Right lobe of liver (tissue), 6 donors: ENCODE measurements around the gene TSHZ3. TPM values are rescaled to one million over a fixed set of nuclear protein-coding genes. Genes with fewer than 3 reads are reported as not detected.

Experiments
- ATAC-seq, 4 donors: fragments of 200-7000 bp; cut with Tn5 transposase; one replicate each; pipeline ENCODE4 v1.9.1; 2020; ENCODE audit warnings: mild to moderate bottlenecking in 4 of 4, moderate library complexity in 4 of 4
- DNase-seq, 3 donors: peaks; one replicate each; pipeline ENCODE4 v3.0.0-alpha.2; 2020
- H3K27ac ChIP-seq, 3 donors: fragments of 200-600 bp; one replicate each; pipeline ENCODE4 v1.8.0; 2022
- H3K27me3 ChIP-seq, 2 donors: fragments of 200-600 bp; one replicate each; pipeline ENCODE4 v1.8.0; 2022
- H3K36me3 ChIP-seq, 4 donors: fragments of 200-600 bp; sonication (generic) in 1 of 4; one replicate each; pipeline versions ENCODE4 v1.5.1 to v1.8.0; 2017 to 2022; ENCODE audit warnings: control low read depth in 1 of 4
- H3K4me1 ChIP-seq, 4 donors: fragments of 200-600 bp; sonication (generic) in 1 of 4; one replicate each; pipeline versions ENCODE4 v1.5.1 to v1.8.0; 2017 to 2022; ENCODE audit warnings: control low read depth in 1 of 4
- H3K4me3 ChIP-seq, 3 donors: fragments of 200-600 bp; one replicate each; pipeline ENCODE4 v1.8.0; 2022
- H3K9me3 ChIP-seq, 4 donors: fragments of 200-600 bp; sonication (generic) in 1 of 4; one replicate each; pipeline versions ENCODE4 v1.5.1 to v1.8.0; 2017 to 2022; ENCODE audit warnings: control low read depth in 1 of 4
- POLR2A ChIP-seq: fragments of 450-650 bp; IDR thresholded peaks from one replicate; pipeline ENCODE4 v1.6.1; 2017; ENCODE audit warnings: antibody characterized with exemption, mild to moderate bottlenecking
- WGBS: methylation state at CpG from one replicate; pipeline ENCODE4 v1.1.6; 2018; ENCODE audit warnings: low coverage, low lambda C conversion rate; ENCODE audit not compliant: insufficient coverage; ENCODE audit errors: missing lambda C conversion rate; 5-methylcytosine and 5-hydroxymethylcytosine counted together
- intact Hi-C, 2 donors: fragments of 100-400 bp; cut with DNase I; formaldehyde crosslinking; loops; one replicate each; pipeline versions ENCODE4 v1.11.2 to v1.14.1; 2022
- total RNA-seq, 6 experiments: library from RNA; depleted of rRNA in 2 of 6; stranded (reverse); fragments of >200 nt in 2 of 6; fragmentation: NEBNext Ultra II Directional in 3 of 6; extraction: Animal tissue kit (Norgen Biotek cat#: 25700) in 3 of 6; gene quantifications; one replicate each; pipeline versions ENCODE4 v1.1.0 to v1.2.4, GENCODE V29; 2016 to 2023
- TF ChIP-seq, protein P1 (sequence below), 4 donors: fragments of 200-600 bp in 3 of 4; fragments of 450-650 bp in 1 of 4; IDR thresholded peaks; one replicate each; pipeline versions ENCODE4 v1.5.1 to v1.8.0; 2016 to 2022; ENCODE audit warnings: antibody characterized with exemption in 4 of 4, mild to moderate bottlenecking in 2 of 4
- donor health status: DM: no; HTN: yes; CAD: no.
- donor health status: DM: no; HTN: no; CAD: no.
- donor health status: DM: no; HTN: no; CAD: no.
- donor health status: DM: no; HTN: yes; CAD: no.
- donor health status: DM: no; HTN: yes; CAD: no.

The TSHZ3 gene
- total RNA-seq, 6 experiments from 2014 or later, result 1.2 to 1.6 (median 1.3) TPM

DNA sequence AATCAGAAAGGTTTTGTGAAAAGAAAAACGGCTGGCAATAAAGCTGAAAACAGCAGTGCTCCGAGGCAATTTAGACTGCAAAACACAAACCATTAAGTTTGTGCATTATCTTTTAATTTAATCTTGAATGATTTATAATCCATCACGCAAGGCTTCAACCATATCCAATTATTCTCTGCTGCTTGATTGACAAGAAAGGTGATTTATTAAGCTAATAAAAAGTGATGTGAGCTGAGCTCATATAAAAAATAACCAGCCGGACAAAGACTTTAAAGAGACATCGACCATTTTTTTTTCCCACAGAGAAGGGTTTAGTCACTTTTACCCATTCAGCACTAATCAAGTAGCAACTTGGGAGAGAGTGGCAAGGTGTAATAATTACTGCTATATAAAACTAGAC, 33.6 kb downstream of the TSHZ3 start:
- no peak for DNase-seq
- TF ChIP-seq POLR2A, result no peak
- TF ChIP-seq, protein P1, sequence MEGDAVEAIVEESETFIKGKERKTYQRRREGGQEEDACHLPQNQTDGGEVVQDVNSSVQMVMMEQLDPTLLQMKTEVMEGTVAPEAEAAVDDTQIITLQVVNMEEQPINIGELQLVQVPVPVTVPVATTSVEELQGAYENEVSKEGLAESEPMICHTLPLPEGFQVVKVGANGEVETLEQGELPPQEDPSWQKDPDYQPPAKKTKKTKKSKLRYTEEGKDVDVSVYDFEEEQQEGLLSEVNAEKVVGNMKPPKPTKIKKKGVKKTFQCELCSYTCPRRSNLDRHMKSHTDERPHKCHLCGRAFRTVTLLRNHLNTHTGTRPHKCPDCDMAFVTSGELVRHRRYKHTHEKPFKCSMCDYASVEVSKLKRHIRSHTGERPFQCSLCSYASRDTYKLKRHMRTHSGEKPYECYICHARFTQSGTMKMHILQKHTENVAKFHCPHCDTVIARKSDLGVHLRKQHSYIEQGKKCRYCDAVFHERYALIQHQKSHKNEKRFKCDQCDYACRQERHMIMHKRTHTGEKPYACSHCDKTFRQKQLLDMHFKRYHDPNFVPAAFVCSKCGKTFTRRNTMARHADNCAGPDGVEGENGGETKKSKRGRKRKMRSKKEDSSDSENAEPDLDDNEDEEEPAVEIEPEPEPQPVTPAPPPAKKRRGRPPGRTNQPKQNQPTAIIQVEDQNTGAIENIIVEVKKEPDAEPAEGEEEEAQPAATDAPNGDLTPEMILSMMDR (IDR thresholded peaks at IDR 0.05), result no peak
- H3K27me3 ChIP-seq, result no peaks in the 10 kb centered on the region
- no peaks in the 10 kb centered on the region for H3K9me3 ChIP-seq
- 37% methylated on average over 5 of the region's 5 CpGs for WGBS
- no peak for ATAC-seq
- no peak overlapping the region for H3K4me3 ChIP-seq
- H3K4me1 ChIP-seq, result no peaks in the 10 kb centered on the region
- intact Hi-C loops, result no loop called here
- H3K27ac ChIP-seq, result no peak overlapping the region
- no peaks in the 10 kb centered on the region for H3K36me3 ChIP-seq

DNA sequence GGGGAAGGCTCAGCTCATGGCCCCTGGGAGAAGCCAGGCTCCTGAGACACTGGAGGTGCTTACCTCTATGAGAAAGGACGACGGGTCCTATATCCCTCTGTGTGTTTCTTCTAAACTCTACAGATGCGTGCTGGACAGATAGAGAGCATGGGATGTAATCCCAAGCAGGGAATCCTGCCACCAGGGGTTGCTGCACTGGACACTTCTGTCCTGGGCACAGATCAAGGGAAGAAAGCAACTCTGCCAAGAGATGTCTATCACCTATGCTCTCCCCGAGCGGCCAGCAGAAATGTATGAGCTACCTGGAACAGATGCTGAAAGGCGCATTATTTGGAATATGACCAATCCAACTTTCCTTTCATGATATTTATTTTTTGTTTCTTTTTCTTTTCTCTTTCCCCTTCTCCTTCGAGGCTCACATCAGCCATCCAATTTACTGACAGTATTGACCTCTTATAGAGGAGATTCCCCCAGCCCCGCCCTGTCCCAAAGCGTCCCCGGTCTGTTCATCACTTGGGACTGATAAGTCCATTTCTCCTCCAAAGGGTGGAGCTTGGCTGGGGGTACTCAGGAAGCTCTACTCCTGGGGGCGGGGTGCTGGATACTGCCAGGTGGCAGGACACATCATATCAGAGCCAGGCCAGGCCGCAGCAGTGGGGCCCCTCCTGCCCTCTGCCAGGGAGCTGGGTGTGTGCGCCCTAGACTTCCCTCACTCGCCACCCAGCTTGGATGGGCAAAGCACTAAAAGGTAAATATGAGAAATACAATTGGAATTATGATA, 34.2 kb downstream of the TSHZ3 start:
- ATAC-seq, result no peak
- DNase-seq, result no peak

DNA sequence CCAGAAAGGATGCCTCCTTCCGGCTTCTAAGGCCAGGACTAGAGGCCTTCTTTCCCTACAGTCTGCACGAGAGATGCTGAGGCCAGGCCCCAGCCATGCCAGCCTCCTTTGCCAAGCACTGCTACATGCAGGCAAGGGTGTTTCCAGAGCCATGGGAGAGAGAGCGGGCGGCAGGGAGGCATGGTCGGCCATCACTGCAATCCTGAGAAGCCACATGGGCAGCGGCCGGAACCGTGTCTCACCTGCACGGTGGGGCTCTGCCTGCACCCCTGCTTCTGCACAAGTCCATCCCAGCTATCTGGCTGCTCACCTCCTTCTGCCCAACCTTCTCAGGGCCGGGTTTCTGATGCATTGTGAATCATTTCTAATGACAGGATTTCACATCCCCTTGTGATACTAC, 35.1 kb downstream of the TSHZ3 start:
- DNase-seq (no peak), ATAC-seq (no peak)
- no peak for TF ChIP-seq POLR2A
- TF ChIP-seq, protein P1 (IDR thresholded peaks at IDR 0.05), result no peak
- Histone ChIP-seq H3K4me3 (no peak overlapping the region), H3K36me3 (no peaks in the 10 kb centered on the region), H3K27me3 (no peaks in the 10 kb centered on the region), H3K9me3 (no peaks in the 10 kb centered on the region), H3K4me1 (no peaks in the 10 kb centered on the region), H3K27ac (no peak overlapping the region)
- intact Hi-C loops, result no loop called here
- WGBS, result 67% methylated on average over 2 of the region's 10 CpGs

More for the DNA sequence above, 34.2 kb downstream of the TSHZ3 start:
- H3K9me3 ChIP-seq, result no peaks in the 10 kb centered on the region
- no peak overlapping the region for H3K4me3 ChIP-seq
- intact Hi-C loops, result no loop called here
- 60% methylated on average over 8 of the region's 14 CpGs for WGBS
- H3K4me1 ChIP-seq, result no peaks in the 10 kb centered on the region
- no peak overlapping the region for H3K27ac ChIP-seq
- no peaks in the 10 kb centered on the region for H3K36me3 ChIP-seq
- H3K27me3 ChIP-seq, result no peaks in the 10 kb centered on the region
- TF ChIP-seq POLR2A, result no peak
- TF ChIP-seq, protein P1 (IDR thresholded peaks at IDR 0.05), result no peak

DNA sequence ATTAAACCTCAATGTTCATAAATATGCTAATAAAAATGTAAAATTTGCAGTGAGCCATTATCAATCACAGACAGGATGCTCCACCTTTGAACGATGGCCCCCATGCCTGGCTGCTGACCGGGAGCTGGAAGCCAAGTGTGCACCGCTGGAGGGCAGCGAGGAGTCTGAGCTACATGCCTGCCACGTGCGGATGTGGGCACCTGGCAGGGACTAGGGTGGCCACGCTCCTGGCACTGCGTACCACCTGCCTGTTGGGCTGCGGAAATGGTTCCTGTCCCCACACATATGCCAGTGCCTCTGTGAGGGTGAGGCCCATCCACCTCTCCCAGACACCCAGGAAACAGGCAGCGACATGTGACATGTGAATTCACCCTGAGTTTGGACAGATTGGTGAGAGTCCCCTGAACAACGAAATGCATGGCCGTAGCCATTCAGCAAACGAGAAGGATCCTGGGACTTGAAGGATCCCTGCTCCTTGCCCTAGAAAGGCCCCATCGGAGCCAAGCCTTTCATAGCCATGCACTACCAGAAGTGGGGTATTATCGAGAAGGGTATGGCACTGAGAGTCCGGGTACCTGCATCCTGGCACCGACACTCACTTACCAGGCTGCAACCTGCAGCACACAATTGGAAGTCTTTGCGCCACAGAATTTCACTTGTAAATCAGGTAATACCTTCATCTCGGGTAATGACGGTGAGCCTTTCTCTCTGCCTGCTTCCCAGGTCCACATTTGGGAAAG, 35.8 kb downstream of the TSHZ3 start:
- no peak for DNase-seq
- WGBS, result 52% methylated on average over 5 of the region's 20 CpGs

More for the DNA sequence above, 35.8 kb downstream of the TSHZ3 start:
- Histone ChIP-seq H3K27me3 (no peaks in the 10 kb centered on the region), H3K4me3 (no peak overlapping the region), H3K9me3 (no peaks in the 10 kb centered on the region), H3K36me3 (no peaks in the 10 kb centered on the region), H3K27ac (no peak overlapping the region), H3K4me1 (no peaks in the 10 kb centered on the region)
- intact Hi-C loops, result no loop called here
- ATAC-seq, result no peak
- TF ChIP-seq, protein P1 (IDR thresholded peaks at IDR 0.05), result no peak
- no peak for TF ChIP-seq POLR2A
